K562 (cell line): ENCODE measurements around the gene PPFIA1.

Experiments
- ADNP ChIP-seq: fragments of 200-800 bp; sonication (Bioruptor generic); IDR thresholded peaks from 2 replicates; pipeline ENCODE4 v1.6.1; 2016; ENCODE audit warnings: missing genetic modification characterization, missing compliant biosample characterization
- BCOR ChIP-seq: fragments of 450-650 bp; IDR thresholded peaks from 2 replicates; pipeline ENCODE4 v1.6.1; 2016
- CTCF ChIP-seq, 3 experiments: IDR thresholded peaks in 2 of 3; conservative IDR thresholded peaks in 1 of 3; 2 replicates each; pipeline ENCODE4 v1.5.1; 2011 to 2012; ENCODE audit warnings: low read length in 3 of 3, mild to moderate bottlenecking in 3 of 3, control low read depth in 2 of 3, improper control_type of control experiment in 1 of 3, inconsistent platforms in 1 of 3, low read depth in 1 of 3, mixed read lengths in 1 of 3, moderate library complexity in 1 of 3; ENCODE audit not compliant: insufficient read depth in 2 of 3
- ELF1 ChIP-seq: fragments of 200-800 bp; sonication (Bioruptor generic); IDR thresholded peaks from 2 replicates; pipeline ENCODE4 v1.6.1; 2016; ENCODE audit warnings: missing genetic modification characterization, missing compliant biosample characterization
- FOXA1 ChIP-seq: fragments of 450-650 bp; IDR thresholded peaks from 2 replicates; pipeline ENCODE4 v1.6.1; 2016; ENCODE audit warnings: mild to moderate bottlenecking, borderline replicate concordance
- HEY1 ChIP-seq: fragments of 250-450 bp; sonication (Bioruptor Pico); IDR thresholded peaks from 2 replicates; pipeline ENCODE4 v1.5.0; 2020; ENCODE audit warnings: mild to moderate bottlenecking, moderate library complexity, borderline replicate concordance
- PATZ1 ChIP-seq: fragments of 250-450 bp; sonication (Bioruptor Pico); IDR thresholded peaks from 2 replicates; pipeline ENCODE4 v1.5.0; 2020; ENCODE audit warnings: mild to moderate bottlenecking, borderline replicate concordance
- ZFX ChIP-seq: sonication (generic); formaldehyde crosslinking; IDR thresholded peaks from 2 replicates; pipeline ENCODE4 v1.8.0; 2022; ENCODE audit warnings: mild to moderate bottlenecking, missing genetic modification reagents, moderate library complexity
- ZKSCAN1 ChIP-seq: fragments of 150-350 bp; IDR thresholded peaks from 2 replicates; pipeline ENCODE4 v1.6.1; 2016; ENCODE audit warnings: low read depth, low read length
- ZNF280B ChIP-seq: fragments of 250-450 bp; sonication (Bioruptor Pico); IDR thresholded peaks from 2 replicates; pipeline ENCODE4 v1.5.1; 2021; ENCODE audit warnings: mild to moderate bottlenecking

GRCh38 chr11:70312401-70313357 lies 42.2 kb downstream of the PPFIA1 start:
- TF ChIP-seq CTCF (IDR thresholded peaks at IDR 0.05 in 2 of 3, conservative IDR thresholded peaks at IDR 0.05 in 1 of 3; ENCODE audit: insufficient read depth in 2 of 3, low read depth in 1 of 3, low read length in 3 of 3): no peak
- TF ChIP-seq PATZ1 (CRISPR knock-in tag): no peak
- TF ChIP-seq ZKSCAN1: no peak
- no peak for TF ChIP-seq ZFX
- TF ChIP-seq HEY1: no peak
- TF ChIP-seq ZNF280B: no peak
- TF ChIP-seq FOXA1: no peak
- no peak for TF ChIP-seq ADNP (tag)
- no peak for TF ChIP-seq BCOR
- TF ChIP-seq ELF1 (tag): no peak
